Endometrial microvascular endothelial cells (primary cell): Measurements from ENCODE around the gene ZNF484. TPM values are rescaled to one million over a fixed set of nuclear protein-coding genes. Genes with fewer than 3 reads are reported as not detected.
"Not testable (repeated sequence)": the region's sequence is repeated elsewhere in the genome, so short reads cannot be mapped to it uniquely, and the experiment has no call there.

Source experiments
- in situ Hi-C: cut with HindIII; loops from 2 replicates; pipeline ENCODE4 v1.10.0; 2017; ENCODE audit warnings: low sequenced_read_pairs, low pct_unique_long_range_greater_than_20kb; ENCODE audit errors: inconsistent ontology term
- total RNA-seq: library from RNA; depleted of rRNA; stranded (reverse); fragments of >200 nt; gene quantifications from one replicate; pipeline ENCODE4 v1.2.3, GENCODE V29; 2015; ENCODE audit errors: inconsistent ontology term

ZNF484 gene
- total RNA-seq: 6.0 TPM

- in situ Hi-C loops: no loop called here
These were observed at the start of gene ZNF484 for GRCh38 chr9:92877531-92878430. TSS of gene ZNF484 (minus strand) at chr9:92878038. CDS start at chr9:92875029, 3,009 bp downstream.

- in situ Hi-C loops: no loop called here
These were observed 42.6 kb upstream of the ZNF484 start for GRCh38 chr9:92920437-92920836.

GRCh38 chr9:92917176-92917800, 39.5 kb upstream of the ZNF484 start:
- in situ Hi-C loops: no loop called here

- in situ Hi-C loops: no loop called here
These were observed 34.0 kb upstream of the ZNF484 start for GRCh38 chr9:92911511-92912475.

- in situ Hi-C loops: not testable (repeated sequence)
These were observed 27.3 kb upstream of the ZNF484 start for GRCh38 chr9:92905137-92905536.

GRCh38 chr9:92897323-92897722, 19.5 kb upstream of the ZNF484 start:
- in situ Hi-C loops: no loop called here

GRCh38 chr9:92895812-92896436, 18.1 kb upstream of the ZNF484 start:
- in situ Hi-C loops: no loop called here

- in situ Hi-C loops: no loop called here
These were observed 17.0 kb upstream of the ZNF484 start for GRCh38 chr9:92894711-92895362.

GRCh38 chr9:92893916-92894610, 16.2 kb upstream of the ZNF484 start:
- in situ Hi-C loops: not testable (repeated sequence)

- in situ Hi-C loops: not testable (repeated sequence)
These were observed 14.4 kb upstream of the ZNF484 start for GRCh38 chr9:92892276-92892675.

GRCh38 chr9:92890761-92891160, 12.9 kb upstream of the ZNF484 start:
- in situ Hi-C loops: no loop called here

- in situ Hi-C loops: no loop called here
These were observed 10.1 kb upstream of the ZNF484 start for GRCh38 chr9:92887880-92888338.

- in situ Hi-C loops: not testable (repeated sequence)
These were observed 9.2 kb upstream of the ZNF484 start for GRCh38 chr9:92886846-92887610.

GRCh38 chr9:92883666-92884405, 6.0 kb upstream of the ZNF484 start:
- in situ Hi-C loops: not testable (repeated sequence)

- in situ Hi-C loops: no loop called here
These were observed 4.4 kb upstream of the ZNF484 start for GRCh38 chr9:92882276-92882675.

GRCh38 chr9:92875373-92875772, 2.5 kb downstream of the ZNF484 start:
- in situ Hi-C loops: no loop called here
